OCI-M1 (cell line): ENCODE results near the gene SSBP3.

ENCODE experiments used
- DNase-seq: peaks from one replicate; lab custom pipeline; 2025; lab: John Stamatoyannopoulos, UW

The SSBP3 gene

DNA sequence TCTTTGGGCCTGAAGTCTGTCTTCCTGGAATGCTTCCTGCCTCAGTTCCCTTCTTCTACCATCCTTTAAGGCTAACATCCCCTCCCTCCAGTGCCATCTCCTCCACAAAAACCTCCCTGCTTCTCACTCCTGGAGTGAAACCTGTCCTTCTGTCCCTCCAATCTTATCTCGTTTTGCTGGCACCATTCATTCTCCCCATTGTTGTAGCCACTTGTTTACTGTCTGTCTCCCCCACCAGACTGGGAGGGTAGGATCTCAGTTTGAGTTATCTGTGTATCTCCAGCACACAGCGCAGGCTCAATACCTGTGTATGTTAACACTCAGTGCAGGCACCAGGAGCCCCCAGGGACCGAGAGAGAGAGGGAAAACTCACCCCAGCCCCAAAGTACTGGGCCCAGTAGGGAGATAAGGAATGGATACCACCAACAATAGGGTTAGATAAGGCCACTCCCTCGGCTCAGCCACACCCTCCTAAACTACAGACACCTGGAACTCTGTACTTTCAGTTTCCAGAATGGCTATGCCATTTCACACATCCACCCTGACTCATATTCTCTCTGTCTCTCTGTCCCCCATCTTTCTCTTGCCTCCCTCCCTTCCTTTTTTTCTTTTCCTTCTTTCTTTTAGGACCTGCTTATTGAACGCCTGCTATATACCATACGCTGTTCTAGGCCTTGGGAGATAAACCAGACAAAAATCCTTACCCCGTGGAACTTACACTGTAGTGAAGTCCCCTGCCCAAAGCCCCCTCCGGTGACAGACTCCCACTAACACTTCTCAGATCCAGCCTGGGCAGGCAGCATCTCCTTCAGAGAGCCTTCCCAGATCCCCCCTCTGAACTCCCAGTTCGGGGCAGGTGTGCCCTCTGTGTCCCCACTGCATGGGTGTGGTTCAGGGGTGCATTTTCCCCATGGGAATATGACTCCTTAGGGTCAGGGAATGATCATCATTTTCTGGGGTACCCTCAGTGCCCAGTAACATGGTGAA lies 3.3 kb upstream of the SSBP3 start:
- DNase-seq, result peak; percentile 81

DNA sequence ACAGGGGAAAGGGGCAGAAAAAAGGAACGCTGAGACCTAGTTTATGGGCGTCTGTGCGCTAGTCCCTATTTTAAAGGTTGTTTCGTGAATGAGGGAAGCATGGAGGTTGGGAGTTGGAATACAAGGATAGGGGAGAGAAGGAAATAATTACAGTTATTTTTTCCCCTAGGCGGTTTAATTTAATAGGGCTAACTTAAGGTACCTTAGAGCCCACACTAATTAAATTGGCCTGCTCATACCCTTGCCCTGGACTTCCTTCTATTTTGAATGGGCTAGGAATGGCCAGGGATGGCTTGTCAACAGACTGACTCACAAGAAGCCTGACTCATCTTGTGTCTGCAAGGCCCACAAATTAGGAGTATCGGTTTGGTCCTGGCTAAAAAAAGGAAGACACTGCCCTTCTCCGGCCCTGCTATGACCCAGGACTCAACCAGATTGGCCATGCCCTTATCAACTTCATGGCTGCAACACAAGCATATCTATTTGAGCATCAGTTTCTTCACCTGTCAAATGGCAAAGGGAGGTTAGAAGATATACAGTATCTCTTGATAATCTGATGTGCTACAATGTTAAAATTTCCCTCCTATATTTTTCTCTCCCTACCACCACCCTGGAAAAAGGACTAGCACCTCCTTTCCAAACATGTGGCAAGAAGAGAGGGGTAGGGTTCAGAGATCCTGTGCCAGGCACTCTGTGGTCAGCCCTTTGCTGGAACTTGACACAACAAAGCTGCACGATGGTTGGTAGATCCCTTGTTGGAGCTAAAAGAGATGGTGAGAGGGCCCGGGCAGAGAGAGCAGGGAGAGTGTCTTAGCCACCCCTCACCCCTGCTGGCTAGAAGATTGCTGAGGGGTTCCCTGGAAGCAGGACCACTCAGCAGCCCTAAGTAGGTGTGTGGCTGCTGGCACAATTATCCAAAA lies 2.2 kb upstream of the SSBP3 start:
- peak; percentile 87 for DNase-seq

DNA sequence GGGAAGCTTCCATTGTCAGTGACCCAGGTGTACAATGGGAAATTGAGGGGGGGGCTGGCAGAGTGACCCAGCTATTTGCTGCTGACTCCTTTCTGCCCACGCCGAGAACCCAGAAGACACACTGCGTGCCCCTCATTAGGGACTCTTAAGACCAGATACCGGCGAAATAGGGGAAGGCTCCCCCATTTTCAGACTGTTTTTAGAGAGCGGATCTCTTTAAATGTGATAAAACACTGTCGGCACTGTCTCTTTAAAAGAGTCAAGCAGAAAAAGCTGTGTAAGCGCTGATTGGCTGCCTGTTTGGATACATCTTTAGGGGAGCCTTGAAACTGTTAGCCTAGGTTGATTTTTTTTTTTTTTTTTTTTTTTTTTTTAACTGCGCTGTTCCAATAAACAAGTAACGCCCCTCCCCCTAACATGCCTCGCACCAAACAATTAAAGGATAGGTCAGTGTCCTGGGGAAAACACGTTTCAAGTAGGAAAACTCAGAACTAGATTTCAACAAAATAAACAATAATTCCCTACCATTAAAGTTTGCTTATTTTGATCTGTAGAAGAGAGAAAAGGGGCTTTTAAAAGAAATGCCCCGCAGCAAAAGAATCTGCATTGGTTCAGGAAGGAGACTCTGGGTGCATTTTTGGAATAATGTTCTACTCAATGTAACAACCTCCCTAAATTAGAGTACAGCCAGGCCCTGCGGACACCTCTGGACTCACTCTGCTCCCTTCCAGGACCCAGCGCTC lies 1.4 kb upstream of the SSBP3 start:
- peak; percentile 97 for DNase-seq

DNA sequence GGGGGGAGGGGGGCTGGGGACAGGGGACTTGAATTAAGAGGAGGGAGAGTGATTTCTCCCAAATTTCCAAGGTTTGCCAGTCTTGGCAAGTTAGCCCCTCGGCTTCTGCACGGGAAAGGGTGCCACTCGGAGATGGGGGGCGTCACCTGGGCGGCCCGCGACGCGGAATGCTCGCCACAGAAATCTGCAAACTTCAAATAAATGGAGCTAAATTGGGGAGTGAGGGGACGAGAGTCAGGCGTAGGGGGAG lies 885 bp upstream of the SSBP3 start:
- DNase-seq, result no peak

DNA sequence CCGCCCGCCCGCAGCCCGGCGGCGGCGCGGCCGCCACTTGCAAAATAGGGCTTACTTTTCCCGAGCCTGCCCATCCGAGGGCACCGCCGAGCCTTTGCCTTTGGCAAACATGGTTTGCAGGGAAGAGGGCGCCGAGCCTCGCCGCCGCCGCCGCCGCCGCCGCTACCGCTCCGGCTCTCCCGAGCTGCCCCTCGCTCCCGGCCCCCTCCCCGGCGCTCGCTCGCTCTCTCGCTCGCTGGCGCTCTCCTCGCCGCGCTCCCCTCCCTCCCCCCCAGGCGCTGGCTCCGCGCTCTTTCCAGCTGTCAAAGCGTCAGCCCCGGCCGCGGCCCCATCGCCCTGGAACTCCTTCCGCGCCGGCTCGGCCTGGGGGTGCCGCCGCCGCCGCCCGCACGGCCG lies 298 bp downstream of the SSBP3 start:
- peak; percentile 45 for DNase-seq

DNA sequence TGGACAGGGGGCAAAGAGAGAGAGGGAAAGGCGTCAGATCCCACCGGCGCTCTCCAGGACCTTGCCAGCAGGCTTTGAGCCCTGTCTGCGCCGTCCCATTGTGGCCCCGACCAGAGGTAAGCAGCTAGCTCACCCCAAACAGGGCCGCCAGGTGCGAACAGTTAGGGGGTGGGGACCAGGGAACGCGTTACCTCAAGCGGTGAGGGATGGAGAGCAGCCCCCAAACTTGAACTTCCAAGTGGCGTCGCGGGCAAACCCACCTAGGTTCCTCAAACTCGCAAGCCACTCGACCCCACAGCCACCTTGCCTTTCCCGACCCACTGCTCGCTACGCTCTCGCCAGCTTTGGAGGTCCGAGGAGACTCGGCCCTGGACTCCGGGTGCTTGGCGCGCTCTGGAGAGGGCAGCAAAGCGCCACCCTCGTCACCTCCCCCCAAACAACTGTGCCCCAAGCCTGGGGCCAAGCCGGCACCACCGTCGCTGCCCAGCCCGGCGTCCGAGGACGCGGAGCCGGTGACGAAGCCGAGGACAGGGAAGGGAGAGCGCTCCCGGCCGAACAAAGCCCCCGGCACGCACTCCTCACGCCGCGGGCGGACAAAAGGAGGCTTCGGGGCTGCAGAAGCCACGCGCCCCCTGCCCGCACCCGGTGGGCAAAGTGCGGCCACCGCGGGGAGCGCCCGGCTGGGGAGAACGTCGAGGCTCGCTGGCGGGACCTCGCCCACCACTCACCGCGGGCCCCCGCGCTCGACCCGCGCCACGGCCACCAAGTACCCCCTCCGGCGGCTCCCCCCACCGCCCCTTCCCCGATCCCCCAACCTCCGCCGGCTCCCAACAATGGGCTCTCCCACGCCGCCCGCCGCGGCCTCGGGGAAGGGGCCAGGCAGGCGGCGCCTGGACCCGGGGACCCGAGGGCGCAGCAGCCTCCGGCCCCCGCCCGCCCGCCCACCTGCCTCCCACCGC lies 976 bp downstream of the SSBP3 start:
- peak; percentile 40 for DNase-seq

DNA sequence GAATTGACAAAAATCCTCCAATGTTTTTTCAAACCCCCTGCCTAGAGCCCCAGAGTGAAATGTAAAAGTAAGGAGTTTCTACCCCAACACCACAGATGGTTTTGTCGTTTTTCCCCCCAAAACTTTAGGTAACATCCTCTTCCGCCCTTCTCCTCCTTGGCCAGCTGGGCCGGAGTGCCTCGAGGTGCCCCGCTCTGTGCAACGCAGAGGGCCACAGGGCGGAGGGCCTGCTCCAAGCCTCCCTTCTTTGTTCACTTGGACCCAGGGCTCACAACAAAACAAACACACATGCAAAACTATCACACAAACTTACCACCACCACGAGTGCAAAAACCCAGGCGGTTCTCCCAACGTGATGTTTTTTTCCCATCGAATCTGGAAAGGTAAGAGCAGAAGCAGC lies 1.9 kb downstream of the SSBP3 start:
- DNase-seq, result no peak

DNA sequence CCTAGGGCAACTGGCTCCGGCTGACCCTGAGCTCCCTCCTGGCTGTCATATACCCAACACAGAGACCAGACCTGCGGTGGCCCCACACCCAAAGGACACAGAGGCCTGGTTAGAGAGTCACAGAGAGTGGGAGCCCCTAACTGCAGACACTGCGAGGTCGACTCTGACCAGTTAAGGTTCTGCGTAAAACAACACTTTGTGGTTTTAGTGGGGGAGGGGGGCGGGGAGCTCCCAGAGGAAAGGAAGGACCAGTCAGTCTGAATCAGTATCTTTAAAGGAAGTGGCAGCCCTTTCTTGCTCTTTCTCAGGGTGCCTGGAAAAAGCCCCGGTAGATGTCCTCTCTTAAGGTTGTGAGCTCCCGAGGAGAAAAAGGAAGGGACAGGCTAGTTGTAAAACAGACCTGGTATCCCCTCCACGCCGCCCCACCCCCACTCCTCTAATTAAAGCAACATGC lies 2.4 kb downstream of the SSBP3 start:
- peak; percentile 82 for DNase-seq

DNA sequence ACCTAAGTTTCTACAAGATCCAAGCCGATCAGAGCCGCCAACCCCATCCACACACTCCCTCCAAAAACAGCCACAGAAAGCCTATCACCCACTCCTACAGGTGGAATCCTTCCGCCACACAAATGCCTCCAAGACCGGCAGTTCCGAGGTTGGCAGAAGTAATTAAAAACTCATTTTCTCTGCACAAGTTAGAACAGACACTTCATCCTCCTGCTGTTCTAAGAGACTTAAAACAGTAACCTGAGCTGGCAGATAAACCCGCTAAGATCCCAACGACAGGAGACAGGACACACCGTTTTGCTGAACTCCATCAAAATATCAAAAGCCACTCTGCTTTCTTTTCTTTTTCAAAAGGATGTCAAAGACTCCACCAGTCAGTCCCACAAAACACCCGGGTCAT lies 2.8 kb downstream of the SSBP3 start:
- no peak for DNase-seq

DNA sequence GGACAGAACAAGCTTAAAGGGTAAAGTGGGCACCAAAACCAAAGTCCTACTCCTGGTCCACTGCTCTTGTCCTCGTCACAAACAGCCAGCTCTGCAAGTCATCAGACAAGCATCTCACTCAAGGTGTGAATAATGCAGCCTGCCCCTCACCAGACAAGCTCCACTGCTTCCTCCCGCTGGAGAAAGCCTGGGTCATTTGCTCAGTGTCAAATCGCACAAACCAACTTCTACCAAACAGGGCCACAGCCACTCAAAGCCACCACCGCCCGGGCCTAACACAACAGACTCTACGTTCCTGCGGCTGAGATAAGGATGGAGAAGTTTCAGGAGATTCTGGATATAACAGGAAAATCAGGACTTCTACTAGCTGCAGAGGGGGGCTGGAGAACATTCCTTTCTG lies 3.3 kb downstream of the SSBP3 start:
- no peak for DNase-seq

DNA sequence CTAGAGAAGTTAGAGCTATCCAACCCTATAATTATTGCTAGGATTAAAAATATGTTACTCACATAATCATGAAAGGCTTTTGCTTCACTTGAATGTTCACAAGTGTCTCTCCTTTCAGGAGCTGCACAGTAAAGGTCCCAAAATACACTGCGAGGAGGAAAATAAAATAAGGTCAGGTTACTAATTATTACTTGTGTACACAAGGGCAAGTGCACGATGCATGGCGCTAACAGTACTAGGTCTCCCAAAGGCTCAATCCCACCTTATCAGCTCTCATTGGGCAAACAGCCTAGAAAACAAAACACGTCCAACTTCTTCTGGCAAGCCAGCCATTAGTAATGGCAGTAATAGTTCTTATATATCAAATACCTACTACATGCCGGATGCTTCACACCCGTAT lies 4.4 kb downstream of the SSBP3 start:
- no peak for DNase-seq

DNA sequence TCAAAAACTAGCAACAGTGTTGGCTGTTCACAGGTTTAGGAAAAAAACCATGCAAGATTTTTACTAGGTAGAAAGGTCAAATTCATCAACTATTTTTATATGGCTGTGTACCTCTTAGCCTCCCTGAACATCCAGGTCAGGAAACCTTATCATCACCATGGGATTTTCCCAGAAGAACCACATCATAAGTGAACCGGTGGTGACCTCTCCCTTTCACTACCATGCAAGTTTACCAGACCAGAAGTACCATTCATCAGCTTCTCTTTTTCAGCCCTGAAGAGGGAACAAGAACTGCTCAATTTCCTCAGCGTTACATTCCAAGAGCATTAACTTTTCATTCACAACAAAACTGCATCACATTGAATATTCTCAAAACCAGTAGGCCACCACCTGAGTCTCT lies 5.9 kb downstream of the SSBP3 start:
- DNase-seq, result no peak

DNA sequence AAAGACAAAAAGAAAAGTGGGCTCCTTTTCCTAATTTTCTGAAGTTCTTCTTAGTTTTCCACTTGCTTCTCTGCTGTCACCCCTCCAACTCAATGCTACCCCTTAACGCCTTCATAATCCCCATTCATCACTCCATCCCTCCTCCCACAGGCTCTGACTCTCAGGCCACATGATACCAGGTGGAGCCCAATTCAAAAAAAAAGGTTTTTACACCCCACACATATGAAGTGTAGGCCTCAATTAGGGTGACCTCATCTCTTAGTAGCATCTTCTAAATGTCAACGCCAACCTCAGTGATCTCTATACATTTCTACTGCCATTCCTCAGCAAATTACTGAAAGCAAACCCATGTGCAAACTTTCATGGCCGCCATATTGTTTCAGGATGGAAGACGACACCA lies 6.4 kb downstream of the SSBP3 start:
- no peak for DNase-seq

DNA sequence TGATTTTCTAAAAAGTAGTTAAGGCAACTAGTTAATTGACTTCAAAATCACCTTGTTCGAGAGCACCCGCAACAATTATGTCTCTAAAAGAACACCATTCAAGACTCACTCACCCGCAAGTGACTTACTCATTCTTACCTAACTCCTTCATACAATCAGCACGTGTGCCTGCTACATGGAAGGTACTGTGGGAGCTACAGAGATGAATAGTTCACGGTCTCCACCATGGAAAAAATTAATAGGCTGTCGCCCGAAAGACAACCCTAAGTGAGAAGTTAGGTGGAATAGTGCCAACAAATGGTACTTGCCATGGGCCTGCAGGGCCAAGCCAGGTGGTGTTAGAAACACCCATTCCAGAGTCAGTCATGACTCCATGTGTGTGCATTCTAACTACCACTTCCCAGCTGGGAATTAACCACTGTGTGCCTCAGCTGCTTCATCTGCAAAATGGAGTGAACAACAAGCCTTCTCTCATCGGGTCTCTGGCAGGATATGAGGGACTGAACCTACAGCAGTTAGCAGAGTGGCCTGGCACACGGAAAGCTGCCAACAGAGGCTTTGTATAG lies 7.1 kb downstream of the SSBP3 start:
- DNase-seq, result no peak

DNA sequence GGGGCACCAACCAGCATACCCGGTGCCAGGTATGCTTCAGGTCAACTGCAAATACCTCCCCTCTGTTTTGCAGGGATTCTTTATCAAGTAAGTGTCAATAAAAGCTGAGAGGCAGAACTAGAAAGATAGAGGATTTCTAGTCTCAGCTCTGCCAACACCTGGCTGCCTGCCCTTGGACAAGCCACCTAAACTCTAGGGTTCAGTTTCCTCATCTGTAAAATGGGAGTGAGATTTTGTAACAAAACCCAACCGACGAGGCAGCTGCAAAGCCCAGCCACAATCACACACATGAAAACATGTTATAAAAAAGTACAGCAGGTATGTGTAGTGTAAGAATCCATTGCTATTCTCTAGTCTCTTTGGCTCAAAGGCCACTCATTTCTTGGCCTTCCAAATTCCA lies 8.2 kb downstream of the SSBP3 start:
- DNase-seq, result no peak

DNA sequence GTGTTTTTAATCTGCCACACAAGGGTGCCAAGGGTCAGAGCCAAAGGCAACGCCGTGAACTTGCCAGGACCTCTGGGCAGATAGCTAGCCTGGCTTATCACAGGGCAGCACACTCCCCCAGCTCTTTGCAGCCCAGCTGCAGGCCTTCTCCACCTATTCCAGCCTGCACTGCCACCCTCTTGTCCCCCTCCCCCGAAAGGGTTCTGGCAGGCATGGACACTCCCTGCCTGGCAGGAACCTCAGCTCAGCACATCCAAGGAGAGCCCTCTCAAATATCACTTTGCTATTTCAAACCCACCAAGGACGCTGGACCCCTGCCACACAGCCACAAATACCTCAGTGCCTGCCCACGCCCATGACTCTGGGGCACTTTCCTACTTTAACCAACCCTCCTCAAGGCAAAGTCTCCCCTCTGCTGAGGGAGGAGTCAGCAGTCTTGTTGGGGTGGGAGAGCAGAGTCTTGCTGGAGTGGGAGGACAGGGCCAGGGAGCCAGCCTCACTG lies 9.1 kb downstream of the SSBP3 start:
- peak; percentile 55 for DNase-seq

DNA sequence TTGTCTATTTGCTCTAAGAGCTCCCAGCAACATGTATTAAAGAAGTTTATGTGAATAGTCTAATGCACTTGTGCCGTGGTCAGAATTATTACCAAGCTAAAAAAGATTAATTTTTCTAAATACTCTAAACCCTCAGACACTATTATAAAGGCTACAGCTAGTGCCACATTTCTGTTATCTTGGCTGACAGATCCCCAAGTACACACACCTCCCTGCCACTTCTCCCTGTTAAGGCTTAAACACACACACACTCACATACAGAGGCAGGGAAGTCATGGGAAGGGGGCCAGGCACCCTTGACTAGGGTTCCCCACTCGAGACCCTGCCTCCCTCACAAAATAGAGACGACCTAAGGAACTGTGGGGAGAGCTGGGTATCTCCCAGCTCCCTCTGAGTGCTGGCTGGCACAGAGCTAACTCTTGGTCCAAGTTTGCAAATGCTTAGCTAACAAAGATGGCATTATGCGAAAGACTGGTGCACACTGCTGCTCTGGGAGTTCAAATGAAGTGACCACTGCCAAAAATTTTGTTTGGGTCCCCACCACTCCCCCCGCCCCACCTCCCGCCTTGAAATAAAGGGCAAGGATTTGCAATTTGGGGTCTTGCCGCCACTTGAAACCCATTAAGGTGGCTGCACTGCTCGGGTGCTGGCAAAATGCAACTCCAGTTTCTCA lies 9.8 kb downstream of the SSBP3 start:
- DNase-seq, result peak; percentile 39

DNA sequence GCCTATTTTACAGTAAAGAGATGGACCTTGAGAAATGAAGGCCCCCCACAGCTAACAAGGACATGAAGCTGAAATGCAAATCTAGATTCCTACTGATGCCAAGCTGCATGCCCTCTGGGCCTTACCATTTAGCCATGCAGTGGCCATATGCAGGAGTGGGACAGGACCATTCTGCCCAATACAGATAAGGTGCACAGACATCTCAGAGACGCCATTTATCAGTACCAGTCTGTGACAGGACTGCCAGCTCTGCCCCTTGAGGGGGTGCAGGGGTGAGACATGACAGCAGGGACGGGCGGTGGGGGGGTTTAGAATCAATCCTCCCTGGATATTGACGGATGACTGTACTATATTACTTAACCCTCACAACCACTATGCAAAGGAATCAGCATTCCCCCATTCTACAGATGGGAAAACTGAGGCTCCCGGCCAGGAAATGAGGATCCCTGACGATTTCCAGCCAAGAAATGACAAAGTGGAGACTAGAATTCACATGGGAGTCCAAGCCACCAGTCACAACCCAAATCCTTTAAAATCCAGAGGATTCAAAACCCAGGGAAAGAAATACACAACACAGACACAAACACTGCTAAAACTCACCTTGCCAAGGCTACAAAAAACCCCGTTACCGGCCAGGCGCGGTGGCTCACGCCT lies 10.8 kb downstream of the SSBP3 start:
- no peak for DNase-seq

DNA sequence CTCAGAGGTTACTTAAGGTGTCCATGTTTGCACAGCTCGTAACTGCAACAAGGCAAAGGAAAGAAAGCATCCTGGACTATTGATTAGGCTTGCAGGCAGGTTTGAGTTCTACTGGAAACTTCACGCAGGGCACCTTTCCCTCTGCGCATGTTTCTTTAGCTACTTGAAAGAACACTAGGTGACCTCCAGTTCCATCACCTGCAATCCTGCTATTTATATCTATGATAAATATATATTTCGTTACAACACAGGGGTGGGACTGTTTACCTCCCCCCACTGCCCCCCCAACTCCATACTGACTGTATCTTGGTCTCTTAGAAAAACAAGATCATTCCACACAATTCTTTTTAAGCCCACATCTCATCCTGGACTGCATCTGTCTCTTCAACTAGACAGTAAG lies 12.1 kb downstream of the SSBP3 start:
- DNase-seq, result no peak

DNA sequence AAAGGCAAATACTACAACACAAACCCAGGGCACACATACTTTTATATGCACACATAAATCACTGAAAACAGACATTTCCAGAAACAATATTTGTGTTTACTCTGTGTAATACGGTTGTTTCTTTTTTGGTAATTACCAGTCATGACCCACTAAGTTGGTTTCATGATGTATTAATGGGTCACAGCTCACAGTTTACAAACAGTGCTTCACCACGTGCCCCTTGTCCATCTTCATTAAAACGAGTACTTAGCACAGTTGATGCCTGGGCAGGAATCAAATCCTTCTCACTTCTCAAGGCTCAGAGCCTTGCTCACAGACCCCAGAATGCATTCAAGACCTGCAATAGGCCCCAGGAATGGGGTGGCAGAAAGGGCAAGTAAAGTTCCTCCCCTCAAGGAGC lies 13.8 kb downstream of the SSBP3 start:
- no peak for DNase-seq
